HK-2 (cell line): ENCODE data around the gene ARHGEF11.

Experiments used
- DNase-seq: peaks from one replicate; pipeline ENCODE4 v3.0.0-alpha.2; 2018; ENCODE audit not compliant: unreplicated experiment

Gene ARHGEF11

GRCh38 chr1:156951371-156951770 is 94.2 kb downstream of the ARHGEF11 start:
- DNase-seq, result no peak

GRCh38 chr1:156949127-156949526 is 96.4 kb downstream of the ARHGEF11 start:
- no peak for DNase-seq

- DNase-seq, result no peak
These were observed 96.8 kb downstream of the ARHGEF11 start for GRCh38 chr1:156948708-156949107.

GRCh38 chr1:156947818-156948525 is 97.6 kb downstream of the ARHGEF11 start:
- DNase-seq, result no peak

- DNase-seq, result no peak
These were observed 98.4 kb downstream of the ARHGEF11 start for GRCh38 chr1:156947127-156947526.

- DNase-seq, result no peak
These were observed 99.5 kb downstream of the ARHGEF11 start for GRCh38 chr1:156945881-156946661.

GRCh38 chr1:156944848-156945247 is 100.7 kb downstream of the ARHGEF11 start:
- no peak for DNase-seq

- DNase-seq, result no peak
These were observed 101.3 kb downstream of the ARHGEF11 start for GRCh38 chr1:156944268-156944667.

- no peak for DNase-seq
These were observed 101.8 kb downstream of the ARHGEF11 start for GRCh38 chr1:156943756-156944155.

GRCh38 chr1:156942576-156942975 is 103.0 kb downstream of the ARHGEF11 start:
- DNase-seq, result no peak

- DNase-seq, result no peak
These were observed 103.4 kb downstream of the ARHGEF11 start for GRCh38 chr1:156942176-156942575.

- no peak for DNase-seq
These were observed 103.9 kb downstream of the ARHGEF11 start for GRCh38 chr1:156941675-156942074.

- DNase-seq, result no peak
These were observed 105.7 kb downstream of the ARHGEF11 start for GRCh38 chr1:156939786-156940334.

GRCh38 chr1:156938813-156939212 is 106.7 kb downstream of the ARHGEF11 start:
- no peak for DNase-seq

GRCh38 chr1:156937883-156938282 is 107.7 kb downstream of the ARHGEF11 start:
- no peak for DNase-seq

GRCh38 chr1:156936721-156937220 is 108.8 kb downstream of the ARHGEF11 start:
- DNase-seq, result no peak

- no peak for DNase-seq
These were observed 109.4 kb downstream of the ARHGEF11 start for GRCh38 chr1:156936191-156936590.

GRCh38 chr1:156935505-156936128 is 109.9 kb downstream of the ARHGEF11 start:
- no peak for DNase-seq

- DNase-seq, result no peak
These were observed 112.4 kb downstream of the ARHGEF11 start for GRCh38 chr1:156933136-156933535.

- no peak for DNase-seq
These were observed 113.4 kb downstream of the ARHGEF11 start for GRCh38 chr1:156931974-156932710.

- no peak for DNase-seq
These were observed 114.2 kb downstream of the ARHGEF11 start for GRCh38 chr1:156931211-156931952.
